Hematopoietic multipotent progenitor cell (in vitro differentiated cells): ENCODE measurements around the gene SPRYD3. TPM values are rescaled to one million over a fixed set of nuclear protein-coding genes. Genes with fewer than 3 reads are reported as not detected.
"Not testable (repeated sequence)": the region's sequence is repeated elsewhere in the genome, so short reads cannot be mapped to it uniquely, and the experiment has no call there.

Source experiments
- DNase-seq, 3 donors: peaks; one replicate each; pipeline ENCODE4 v3.0.0-alpha.2; 2011 to 2015; ENCODE audit warnings: low read depth in 2 of 3, low spot score in 2 of 3
- total RNA-seq: library from RNA; depleted of rRNA; stranded (reverse); fragments of >200 nt; gene quantifications from one replicate; pipeline ENCODE4 v1.2.3, GENCODE V29; 2012

The SPRYD3 gene
- total RNA-seq: 20.7 TPM

- peak; percentile 90 to 97 (median 95) for DNase-seq
Observed at GRCh38 chr12:53079226-53080117, at the start of gene SPRYD3. Gene SPRYD3 (minus strand): TSS chr12:53079390. CDS start chr12:53079333, 57 bp downstream.

GRCh38 chr12:53127169-53127568 is 48.0 kb upstream of the SPRYD3 start:
- DNase-seq: no peak

- DNase-seq: no peak
Observed at GRCh38 chr12:53124352-53124723, 45.1 kb upstream of the SPRYD3 start.

GRCh38 chr12:53123578-53124351 is 44.6 kb upstream of the SPRYD3 start:
- no peak for DNase-seq

GRCh38 chr12:53122961-53123468 is 43.8 kb upstream of the SPRYD3 start:
- DNase-seq: no peak

GRCh38 chr12:53120685-53121525 is 41.7 kb upstream of the SPRYD3 start:
- DNase-seq: no peak

- no peak for DNase-seq
Observed at GRCh38 chr12:53118751-53119300, 39.6 kb upstream of the SPRYD3 start.

- no peak for DNase-seq
Observed at GRCh38 chr12:53115891-53116648, 36.9 kb upstream of the SPRYD3 start.

- DNase-seq: no peak
Observed at GRCh38 chr12:53115112-53115890, 36.1 kb upstream of the SPRYD3 start.

GRCh38 chr12:53113951-53114350 is 34.8 kb upstream of the SPRYD3 start:
- DNase-seq: no peak

- no peak for DNase-seq
Observed at GRCh38 chr12:53113136-53113705, 34.0 kb upstream of the SPRYD3 start.

GRCh38 chr12:53112431-53112830 is 33.2 kb upstream of the SPRYD3 start:
- not testable (repeated sequence) for DNase-seq

- no peak for DNase-seq
Observed at GRCh38 chr12:53107122-53107521, 27.9 kb upstream of the SPRYD3 start.

- DNase-seq: no peak
Observed at GRCh38 chr12:53105712-53106439, 26.7 kb upstream of the SPRYD3 start.

GRCh38 chr12:53105256-53105655 is 26.1 kb upstream of the SPRYD3 start:
- DNase-seq: no peak

GRCh38 chr12:53103860-53104305 is 24.7 kb upstream of the SPRYD3 start:
- DNase-seq: peak in 2 of 3 donors; percentile 76 to 85

GRCh38 chr12:53102883-53103807 is 24.0 kb upstream of the SPRYD3 start, which contains the start of gene SOAT2:
Gene SOAT2 (plus strand): TSS chr12:53103486. CDS start chr12:53103578, 92 bp downstream.
- DNase-seq: no peak
